Measurements from ENCODE around the gene KLHL1. TPM values are rescaled to one million over a fixed set of nuclear protein-coding genes. Genes with fewer than 3 reads are reported as not detected.

The KLHL1 gene
- total and polyA plus RNA-seq, 2 of the 4 experiments (the other 2 are of a cell fraction), result not detected

DNA sequence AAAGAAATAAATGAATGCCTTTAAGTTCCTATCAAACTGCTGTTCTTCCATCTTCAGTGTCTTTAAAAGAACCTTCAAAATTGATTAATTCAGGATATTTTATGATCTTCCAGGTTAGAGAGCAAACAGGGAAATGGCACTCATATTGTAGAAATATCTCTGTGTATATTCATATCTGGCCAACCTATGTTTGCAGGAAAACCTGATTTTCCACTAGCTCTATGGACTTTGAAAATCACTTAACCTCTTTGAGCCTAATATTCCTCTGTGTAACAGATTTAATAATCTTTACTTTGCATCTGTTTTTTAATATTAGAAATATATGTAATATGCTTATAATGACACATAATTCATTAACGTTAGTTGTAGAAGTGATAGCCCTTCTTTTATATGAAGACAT is 228.3 kb downstream of the KLHL1 start:
- no peak overlapping the region for H3K18ac ChIP-seq (ENCODE audit: low read depth, low read length)
- H4K5ac ChIP-seq (ENCODE audit: low read depth, low read length), result no peak overlapping the region
- H4K91ac ChIP-seq (ENCODE audit: insufficient read depth, low read depth, low read length), result no peak overlapping the region
- no peak overlapping the region for H3K14ac ChIP-seq (replicated peaks; ENCODE audit: low read depth, low read length)
- no peak overlapping the region for H2BK15ac ChIP-seq (ENCODE audit: low read depth, low read length)
- no peak overlapping the region for H2AK9ac ChIP-seq (replicated peaks; ENCODE audit: low read depth, low read length, poor library complexity)
- no peak overlapping the region for H3K4me3 ChIP-seq (ENCODE audit: insufficient read depth, low read depth, low read length)
- H3K4ac ChIP-seq (ENCODE audit: low read depth, low read length), result no peak overlapping the region
- no peaks in the 10 kb centered on the region for H3K9me1 ChIP-seq (ENCODE audit: insufficient read depth, low read length)
- TF ChIP-seq CHD1 (IDR thresholded peaks at IDR 0.05; ENCODE audit: low read depth, low read length), result no peak
- TF ChIP-seq FOS (IDR thresholded peaks at IDR 0.05; ENCODE audit: low read depth, low read length), result no peak
- TF ChIP-seq, protein P1, sequence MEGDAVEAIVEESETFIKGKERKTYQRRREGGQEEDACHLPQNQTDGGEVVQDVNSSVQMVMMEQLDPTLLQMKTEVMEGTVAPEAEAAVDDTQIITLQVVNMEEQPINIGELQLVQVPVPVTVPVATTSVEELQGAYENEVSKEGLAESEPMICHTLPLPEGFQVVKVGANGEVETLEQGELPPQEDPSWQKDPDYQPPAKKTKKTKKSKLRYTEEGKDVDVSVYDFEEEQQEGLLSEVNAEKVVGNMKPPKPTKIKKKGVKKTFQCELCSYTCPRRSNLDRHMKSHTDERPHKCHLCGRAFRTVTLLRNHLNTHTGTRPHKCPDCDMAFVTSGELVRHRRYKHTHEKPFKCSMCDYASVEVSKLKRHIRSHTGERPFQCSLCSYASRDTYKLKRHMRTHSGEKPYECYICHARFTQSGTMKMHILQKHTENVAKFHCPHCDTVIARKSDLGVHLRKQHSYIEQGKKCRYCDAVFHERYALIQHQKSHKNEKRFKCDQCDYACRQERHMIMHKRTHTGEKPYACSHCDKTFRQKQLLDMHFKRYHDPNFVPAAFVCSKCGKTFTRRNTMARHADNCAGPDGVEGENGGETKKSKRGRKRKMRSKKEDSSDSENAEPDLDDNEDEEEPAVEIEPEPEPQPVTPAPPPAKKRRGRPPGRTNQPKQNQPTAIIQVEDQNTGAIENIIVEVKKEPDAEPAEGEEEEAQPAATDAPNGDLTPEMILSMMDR (conservative IDR thresholded peaks at IDR 0.05; ENCODE audit: low read depth, low read length), result no peak
- no peaks in the 10 kb centered on the region for H3K36me3 ChIP-seq (ENCODE audit: control insufficient read depth, insufficient read depth, low read length)
- H4K20me1 ChIP-seq (ENCODE audit: insufficient read depth, low read length), result no peaks in the 10 kb centered on the region
- no peak overlapping the region for H3K56ac ChIP-seq (ENCODE audit: extremely low read depth, insufficient read depth, low read length)
- no TSS peak for BruUV-seq (replicated peaks)
- no peak for DNase-seq
- H3K27me3 ChIP-seq (ENCODE audit: control insufficient read depth, insufficient read depth, low read length), result no peaks in the 10 kb centered on the region
- intact Hi-C loops (cut with micrococcal nuclease) (no loop called here), in situ Hi-C loops (cut with MboI; ENCODE audit: low sequenced_read_pairs) (no loop called here), dilution Hi-C loops (cut with HindIII; ENCODE audit: low sequenced_read_pairs, unreplicated experiment) (no loop called here)
- H3K4me2 ChIP-seq (ENCODE audit: low read depth, low read length), result no peak overlapping the region
- H2AFZ ChIP-seq (replicated peaks; ENCODE audit: low read length, poor library complexity), result no peak overlapping the region
- no peak overlapping the region for H2AK5ac ChIP-seq (ENCODE audit: low read depth, low read length)
- WGBS, 2 experiments (ENCODE audit: extremely low coverage in 2 of 2, insufficient read length in 1 of 2), result no CpG with 5 or more reads among the region's 1 CpG
- no peak overlapping the region for H2BK120ac ChIP-seq (ENCODE audit: low read depth, low read length)
- POLR2A ChIA-PET (ENCODE audit: unreplicated experiment), result no interaction called here
- no peak overlapping the region for H4K8ac ChIP-seq (ENCODE audit: low read depth in 2 of 2, low read length in 2 of 2)
- H2BK20ac ChIP-seq (ENCODE audit: low read depth, low read length), result no peak overlapping the region
- H3K9ac ChIP-seq (ENCODE audit: low read depth, low read length), result no peak overlapping the region
- no peaks in the 10 kb centered on the region for H3K4me1 ChIP-seq (ENCODE audit: control insufficient read depth, insufficient read depth, low read length)
- H3K23ac ChIP-seq (ENCODE audit: low read depth, low read length), result no peak overlapping the region
- ATAC-seq (ENCODE audit: low read depth), result no peak
- CTCF ChIA-PET, result no interaction called here
- H3K79me1 ChIP-seq (ENCODE audit: low read depth in 1 of 2, low read length in 2 of 2), result no peaks in the 10 kb centered on the region
- no peak overlapping the region for H2BK5ac ChIP-seq (ENCODE audit: low read depth, low read length, poor library complexity, severe bottlenecking)
- H3K9me3 ChIP-seq (ENCODE audit: control insufficient read depth, insufficient read depth, low read length), result 0 out of 2 replicates have a peak, but pooled peaks cover 2% of the 10 kb centered on the region
- no peak overlapping the region for H3K27ac ChIP-seq (ENCODE audit: insufficient read depth, low read length)
